Panc1 (cell line): Measurements from ENCODE around the gene MTX1.

Source experiments
- POLR2AphosphoS5 ChIP-seq: IDR thresholded peaks from 2 replicates; pipeline ENCODE4 v1.6.1; 2012; ENCODE audit warnings: mild to moderate bottlenecking, low read depth, low read length, moderate library complexity
- SIN3A ChIP-seq: IDR thresholded peaks from 2 replicates; pipeline ENCODE4 v1.6.1; 2012; ENCODE audit warnings: low read depth, mild to moderate bottlenecking, low read length, moderate library complexity, borderline replicate concordance; ENCODE audit not compliant: insufficient read depth
- TF ChIP-seq, protein P1 (sequence below): fragments of 450-650 bp; IDR thresholded peaks from 2 replicates; pipeline ENCODE4 v1.5.1; 2017; ENCODE audit warnings: mild to moderate bottlenecking
- TF ChIP-seq, protein P2 (sequence below), 2 experiments: IDR thresholded peaks; 2 replicates each; pipeline ENCODE4 v1.6.1; 2011 to 2012; ENCODE audit warnings: low read depth in 2 of 2, control low read depth in 1 of 2, low read length in 1 of 2, mild to moderate bottlenecking in 1 of 2, moderate library complexity in 1 of 2; ENCODE audit not compliant: insufficient read depth in 1 of 2

DNA sequence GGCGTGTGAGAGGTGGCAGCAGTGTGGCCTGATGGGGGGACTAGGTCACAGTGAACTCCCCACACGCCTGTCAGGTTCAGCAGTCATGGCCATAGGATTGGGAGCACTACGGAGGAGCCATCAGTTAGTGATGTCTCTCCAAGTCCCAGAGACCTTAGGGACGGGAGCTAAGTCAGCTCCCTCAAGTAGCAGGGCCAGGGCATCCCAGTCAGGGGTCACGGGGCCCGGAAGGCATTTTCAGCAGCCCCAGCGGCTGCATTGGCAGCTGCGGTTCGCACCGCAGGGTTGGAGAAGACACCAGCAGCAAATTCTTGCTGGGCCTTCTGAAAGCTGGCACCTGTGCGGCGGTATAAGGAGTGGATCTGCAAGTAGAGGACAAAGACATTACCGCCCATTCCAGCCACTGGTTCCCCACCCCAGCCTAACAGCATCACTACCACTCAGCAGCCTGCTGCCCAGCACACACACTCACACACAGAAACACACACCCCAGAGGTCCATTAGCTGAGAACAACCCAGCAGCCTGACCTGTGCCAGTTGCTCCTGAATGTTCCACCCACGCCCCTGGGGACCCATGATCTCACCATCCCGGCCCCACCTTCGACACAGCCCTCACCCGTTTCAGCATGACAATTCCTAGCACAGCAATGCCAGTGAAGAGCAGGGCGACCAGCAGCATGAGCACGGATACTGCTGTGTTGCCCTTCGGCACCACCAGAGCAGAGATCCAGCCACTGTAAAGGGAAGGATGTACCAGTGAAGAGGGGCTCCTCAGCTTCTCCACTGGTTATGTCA is 47.8 kb downstream of the MTX1 start:
- TF ChIP-seq, protein P1, sequence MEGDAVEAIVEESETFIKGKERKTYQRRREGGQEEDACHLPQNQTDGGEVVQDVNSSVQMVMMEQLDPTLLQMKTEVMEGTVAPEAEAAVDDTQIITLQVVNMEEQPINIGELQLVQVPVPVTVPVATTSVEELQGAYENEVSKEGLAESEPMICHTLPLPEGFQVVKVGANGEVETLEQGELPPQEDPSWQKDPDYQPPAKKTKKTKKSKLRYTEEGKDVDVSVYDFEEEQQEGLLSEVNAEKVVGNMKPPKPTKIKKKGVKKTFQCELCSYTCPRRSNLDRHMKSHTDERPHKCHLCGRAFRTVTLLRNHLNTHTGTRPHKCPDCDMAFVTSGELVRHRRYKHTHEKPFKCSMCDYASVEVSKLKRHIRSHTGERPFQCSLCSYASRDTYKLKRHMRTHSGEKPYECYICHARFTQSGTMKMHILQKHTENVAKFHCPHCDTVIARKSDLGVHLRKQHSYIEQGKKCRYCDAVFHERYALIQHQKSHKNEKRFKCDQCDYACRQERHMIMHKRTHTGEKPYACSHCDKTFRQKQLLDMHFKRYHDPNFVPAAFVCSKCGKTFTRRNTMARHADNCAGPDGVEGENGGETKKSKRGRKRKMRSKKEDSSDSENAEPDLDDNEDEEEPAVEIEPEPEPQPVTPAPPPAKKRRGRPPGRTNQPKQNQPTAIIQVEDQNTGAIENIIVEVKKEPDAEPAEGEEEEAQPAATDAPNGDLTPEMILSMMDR, result no peak
- TF ChIP-seq POLR2AphosphoS5, result no peak
- TF ChIP-seq, protein P2, sequence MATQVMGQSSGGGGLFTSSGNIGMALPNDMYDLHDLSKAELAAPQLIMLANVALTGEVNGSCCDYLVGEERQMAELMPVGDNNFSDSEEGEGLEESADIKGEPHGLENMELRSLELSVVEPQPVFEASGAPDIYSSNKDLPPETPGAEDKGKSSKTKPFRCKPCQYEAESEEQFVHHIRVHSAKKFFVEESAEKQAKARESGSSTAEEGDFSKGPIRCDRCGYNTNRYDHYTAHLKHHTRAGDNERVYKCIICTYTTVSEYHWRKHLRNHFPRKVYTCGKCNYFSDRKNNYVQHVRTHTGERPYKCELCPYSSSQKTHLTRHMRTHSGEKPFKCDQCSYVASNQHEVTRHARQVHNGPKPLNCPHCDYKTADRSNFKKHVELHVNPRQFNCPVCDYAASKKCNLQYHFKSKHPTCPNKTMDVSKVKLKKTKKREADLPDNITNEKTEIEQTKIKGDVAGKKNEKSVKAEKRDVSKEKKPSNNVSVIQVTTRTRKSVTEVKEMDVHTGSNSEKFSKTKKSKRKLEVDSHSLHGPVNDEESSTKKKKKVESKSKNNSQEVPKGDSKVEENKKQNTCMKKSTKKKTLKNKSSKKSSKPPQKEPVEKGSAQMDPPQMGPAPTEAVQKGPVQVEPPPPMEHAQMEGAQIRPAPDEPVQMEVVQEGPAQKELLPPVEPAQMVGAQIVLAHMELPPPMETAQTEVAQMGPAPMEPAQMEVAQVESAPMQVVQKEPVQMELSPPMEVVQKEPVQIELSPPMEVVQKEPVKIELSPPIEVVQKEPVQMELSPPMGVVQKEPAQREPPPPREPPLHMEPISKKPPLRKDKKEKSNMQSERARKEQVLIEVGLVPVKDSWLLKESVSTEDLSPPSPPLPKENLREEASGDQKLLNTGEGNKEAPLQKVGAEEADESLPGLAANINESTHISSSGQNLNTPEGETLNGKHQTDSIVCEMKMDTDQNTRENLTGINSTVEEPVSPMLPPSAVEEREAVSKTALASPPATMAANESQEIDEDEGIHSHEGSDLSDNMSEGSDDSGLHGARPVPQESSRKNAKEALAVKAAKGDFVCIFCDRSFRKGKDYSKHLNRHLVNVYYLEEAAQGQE (IDR thresholded peaks at IDR 0.05; ENCODE audit: insufficient read depth in 1 of 2, low read depth in 2 of 2, low read length in 1 of 2), result no peak
- no peak for TF ChIP-seq SIN3A
